H9 (cell line): ENCODE measurements around the gene CA12. TPM values are rescaled to one million over a fixed set of nuclear protein-coding genes. Genes with fewer than 3 reads are reported as not detected.

ENCODE experiments used
- DNase-seq: peaks from one replicate; pipeline ENCODE4 v3.0.0-alpha.2; 2017
- H2AFZ ChIP-seq: one replicate; pipeline ENCODE4 v1.6.1; 2013; ENCODE audit warnings: mild to moderate bottlenecking, low read length, control low read depth, moderate library complexity
- H2AK5ac ChIP-seq: 2 replicates; pipeline ENCODE4 v1.6.1; 2013; ENCODE audit warnings: low read length, control low read depth, mixed read lengths; ENCODE audit not compliant: insufficient read length
- H2BK120ac ChIP-seq: one replicate; pipeline ENCODE4 v1.6.1; 2013; ENCODE audit warnings: low read depth, mild to moderate bottlenecking, low read length, control low read depth, inconsistent platforms; ENCODE audit not compliant: poor library complexity, severe bottlenecking
- H2BK12ac ChIP-seq: 2 replicates; pipeline ENCODE4 v1.6.1; 2013; ENCODE audit warnings: low read length, control low read depth, mixed read lengths, low read depth; ENCODE audit not compliant: insufficient read length
- H2BK15ac ChIP-seq: 2 replicates; pipeline ENCODE4 v1.6.1; 2013; ENCODE audit warnings: low read depth, low read length, control low read depth
- H2BK20ac ChIP-seq: one replicate; pipeline ENCODE4 v1.6.1; 2013; ENCODE audit warnings: low read depth, mild to moderate bottlenecking, low read length, control low read depth, inconsistent platforms; ENCODE audit not compliant: poor library complexity, severe bottlenecking
- H2BK5ac ChIP-seq: 2 replicates; pipeline ENCODE4 v1.6.1; 2013; ENCODE audit warnings: low read length, control low read depth, mixed read lengths; ENCODE audit not compliant: insufficient read length
- H3K14ac ChIP-seq: 2 replicates; pipeline ENCODE4 v1.6.1; 2013; ENCODE audit warnings: low read length, control low read depth; ENCODE audit not compliant: insufficient read depth
- H3K18ac ChIP-seq: 2 replicates; pipeline ENCODE4 v1.6.1; 2013; ENCODE audit warnings: low read depth, mild to moderate bottlenecking, mixed read lengths, low read length, control low read depth; ENCODE audit not compliant: insufficient read length
- H3K23ac ChIP-seq: 2 replicates; pipeline ENCODE4 v1.6.1; 2013; ENCODE audit warnings: low read length, control low read depth, mixed read lengths, low read depth; ENCODE audit not compliant: insufficient read length
- H3K23me2 ChIP-seq: 2 replicates; pipeline ENCODE4 v1.6.1; 2013; ENCODE audit warnings: low read depth, mild to moderate bottlenecking, mixed read lengths, low read length, control low read depth; ENCODE audit not compliant: insufficient read length, poor library complexity, severe bottlenecking
- H3K27ac ChIP-seq: 2 replicates; pipeline ENCODE4 v1.5.1; 2013; ENCODE audit warnings: low read length, control low read depth, mixed read lengths, low read depth; ENCODE audit not compliant: insufficient read length
- H3K27me3 ChIP-seq: 2 replicates; pipeline ENCODE4 v1.6.1; 2013; ENCODE audit warnings: low read length, control low read depth, inconsistent platforms; ENCODE audit not compliant: insufficient read depth
- H3K4ac ChIP-seq: 2 replicates; pipeline ENCODE4 v1.6.1; 2013; ENCODE audit warnings: low read depth, mild to moderate bottlenecking, control low read depth, inconsistent platforms, low read length, moderate library complexity
- H3K4me1 ChIP-seq: 2 replicates; pipeline ENCODE4 v1.6.1; 2013; ENCODE audit warnings: low read length, control low read depth, inconsistent platforms; ENCODE audit not compliant: insufficient read depth
- H3K4me2 ChIP-seq: 2 replicates; pipeline ENCODE4 v1.6.1; 2013; ENCODE audit warnings: low read length, control low read depth, mixed read lengths; ENCODE audit not compliant: insufficient read length, insufficient read depth
- H3K56ac ChIP-seq: 2 replicates; pipeline ENCODE4 v1.6.1; 2013; ENCODE audit warnings: low read depth, mild to moderate bottlenecking, mixed read lengths, low read length, control low read depth; ENCODE audit not compliant: insufficient read length
- H3K79me1 ChIP-seq: 2 replicates; pipeline ENCODE4 v1.6.1; 2013; ENCODE audit warnings: low read depth, mild to moderate bottlenecking, moderate library complexity, low read length, control low read depth, inconsistent platforms; ENCODE audit not compliant: insufficient read depth, poor library complexity, severe bottlenecking
- H3K79me2 ChIP-seq: 2 replicates; pipeline ENCODE4 v1.6.1; 2013; ENCODE audit warnings: low read length, control low read depth, inconsistent platforms; ENCODE audit not compliant: insufficient read depth
- H3K9ac ChIP-seq: 2 replicates; pipeline ENCODE4 v1.6.1; 2013; ENCODE audit warnings: low read length, control low read depth, mixed read lengths; ENCODE audit not compliant: insufficient read length; ENCODE audit errors: extremely low read depth
- H3K9me3 ChIP-seq: one replicate; pipeline ENCODE4 v1.6.1; 2013; ENCODE audit warnings: low read depth, low read length, inconsistent platforms; ENCODE audit not compliant: control insufficient read depth
- H3T11ph ChIP-seq: one replicate; pipeline ENCODE4 v1.6.1; 2013; ENCODE audit warnings: mild to moderate bottlenecking, low read length, control low read depth, inconsistent platforms
- H4K20me1 ChIP-seq: one replicate; pipeline ENCODE4 v1.6.1; 2013; ENCODE audit not compliant: control insufficient read depth, insufficient read length, insufficient read depth
- H4K5ac ChIP-seq: 2 replicates; pipeline ENCODE4 v1.6.1; 2013; ENCODE audit warnings: low read depth, mild to moderate bottlenecking, mixed read lengths, low read length, control low read depth; ENCODE audit not compliant: insufficient read length
- H4K8ac ChIP-seq: replicated peaks from 2 replicates; pipeline ENCODE4 v1.6.1; 2013; ENCODE audit warnings: low read length, control low read depth, mixed read lengths, low read depth; ENCODE audit not compliant: insufficient read length
- H4K91ac ChIP-seq: 2 replicates; pipeline ENCODE4 v1.6.1; 2013; ENCODE audit warnings: low read depth, mild to moderate bottlenecking, moderate library complexity, mixed read lengths, low read length, control low read depth; ENCODE audit not compliant: insufficient read length
- H3K27ac Mint-ChIP-seq, 3 experiments: 2 replicates in 2 of 3; 3 replicates in 1 of 3; pipeline ENCODE4 v1.8.0; 2020 to 2021; ENCODE audit warnings: mixed read lengths in 3 of 3, mild to moderate bottlenecking in 1 of 3, moderate library complexity in 1 of 3
- H3K27me3 Mint-ChIP-seq: 2 replicates; pipeline ENCODE4 v1.8.0; 2021; ENCODE audit warnings: low read depth, mild to moderate bottlenecking, moderate library complexity, mixed read lengths
- H3K36me3 Mint-ChIP-seq, 3 experiments: 2 replicates in 2 of 3; 3 replicates in 1 of 3; pipeline ENCODE4 v1.8.0; 2020 to 2021; ENCODE audit warnings: low read depth in 3 of 3, mixed read lengths in 3 of 3; ENCODE audit not compliant: insufficient read depth in 1 of 3
- H3K4me1 Mint-ChIP-seq, 2 experiments: 2 replicates each; pipeline ENCODE4 v1.8.0; 2020; ENCODE audit warnings: mixed read lengths in 2 of 2
- H3K4me3 Mint-ChIP-seq, 2 experiments: 2 replicates in 1 of 2; 3 replicates in 1 of 2; pipeline ENCODE4 v1.8.0; 2020 to 2021; ENCODE audit warnings: mild to moderate bottlenecking in 2 of 2, mixed read lengths in 2 of 2, moderate library complexity in 1 of 2
- H3K9me3 Mint-ChIP-seq, 2 experiments: 2 replicates in 1 of 2; 3 replicates in 1 of 2; pipeline ENCODE4 v1.8.0; 2020; ENCODE audit warnings: mild to moderate bottlenecking in 2 of 2, mixed read lengths in 2 of 2, moderate library complexity in 1 of 2
- CTCF ChIP-seq: fragments of 200-600 bp; sonication (generic); conservative IDR thresholded peaks from 3 replicates; pipeline ENCODE4 v1.8.0; 2021; ENCODE audit warnings: antibody characterized with exemption, mild to moderate bottlenecking
- WGBS: extraction: QIAGEN DNeasy Blood & Tissue Kit; methylation state at CpG from one replicate; pipeline ENCODE4 v1.1.7; 2013; ENCODE audit warnings: missing lambda C conversion rate, low lambda C conversion rate, mixed read lengths; ENCODE audit not compliant: insufficient read length; ENCODE audit errors: extremely low coverage; 5-methylcytosine and 5-hydroxymethylcytosine counted together
- long read RNA-seq: library from polyadenylated mRNA; unstranded; transcript quantifications from one replicate; pipeline ENCODE4 v2.0.0, GENCODE V29; 2020
- total RNA-seq: library from RNA; stranded (reverse); gene quantifications from 2 replicates; pipeline ENCODE4 v1.2.1, GENCODE V29; 2021

The CA12 gene
- 0.42 and 0.68 TPM in 2 replicates for total RNA-seq
- long read RNA-seq, partial matches to known transcripts, result 0 of 1 reads
- long read RNA-seq, other reads (novel, unspliced or antisense), result 0 of 1 reads

- Histone ChIP-seq H2AK5ac (no peak within 1 kb of the TSS), H3K18ac (no peak within 1 kb of the TSS), H3K56ac (no peak within 1 kb of the TSS), H3K23ac (no peak within 1 kb of the TSS), H3K79me1 (no peaks in the 10 kb centered on the region), H3K9me3 (no peaks in the 10 kb centered on the region), H2BK15ac (no peak within 1 kb of the TSS), H3K79me2 (no peaks in the 10 kb centered on the region), H4K20me1 (no peaks in the 10 kb centered on the region), H3K4me2 (peak within 1 kb of the TSS; percentile 74), H3K14ac (peak within 1 kb of the TSS; percentile 59), H3K27me3 (peaks cover 9% of the 10 kb centered on the region; the same call in 1 of the 2 replicates), H2BK20ac (no peak within 1 kb of the TSS), H2BK120ac (no peak within 1 kb of the TSS), H2BK5ac (no peak within 1 kb of the TSS), H3K27ac (no peak within 1 kb of the TSS), H3T11ph (no peak within 1 kb of the TSS), H4K8ac (no peak within 1 kb of the TSS), H3K4me1 (no peaks in the 10 kb centered on the region; the same call in 1 of the 2 replicates), H3K23me2 (peaks cover 11% of the 10 kb centered on the region), H4K91ac (no peak within 1 kb of the TSS), H3K4ac (no peak within 1 kb of the TSS), H3K9ac (no peak within 1 kb of the TSS), H2AFZ (peak within 1 kb of the TSS; percentile 16), H4K5ac (no peak within 1 kb of the TSS), H2BK12ac (no peak within 1 kb of the TSS)
- WGBS, result no CpG with 5 or more reads among the region's 58 CpGs
- TF ChIP-seq CTCF, result no peak
- Mint-ChIP-seq H3K36me3 (no peaks in the 10 kb centered on the region; a peak in 1 of 7 replicates), H3K9me3 (no peaks in the 10 kb centered on the region), H3K27ac (peak within 1 kb of the TSS in 1 of 3 experiments; percentile 46; a peak in 1 of 7 replicates), H3K4me3 (peak within 1 kb of the TSS; percentile 69 to 83), H3K27me3 (peaks cover 76% of the 10 kb centered on the region), H3K4me1 (peaks cover 33 to 42% of the 10 kb centered on the region in 2 experiments)
- peak; percentile 63 for DNase-seq
Observed at GRCh38 chr15:63381301-63382204, at the start of gene CA12. Gene CA12, minus strand, starts transcription at chr15:63381846. Its CDS starts 126 bp downstream, at chr15:63381720.
